Ramos (cell line): Measurements from ENCODE around the gene SCUBE1.

Experiments
- in situ Hi-C: fragments of 300-500 bp; cut with MboI; formaldehyde crosslinking; loops from one replicate; pipeline ENCODE4 v1.14.3; 2022; ENCODE audit warnings: low sequenced_read_pairs; ENCODE audit not compliant: unreplicated experiment

SCUBE1 gene

DNA sequence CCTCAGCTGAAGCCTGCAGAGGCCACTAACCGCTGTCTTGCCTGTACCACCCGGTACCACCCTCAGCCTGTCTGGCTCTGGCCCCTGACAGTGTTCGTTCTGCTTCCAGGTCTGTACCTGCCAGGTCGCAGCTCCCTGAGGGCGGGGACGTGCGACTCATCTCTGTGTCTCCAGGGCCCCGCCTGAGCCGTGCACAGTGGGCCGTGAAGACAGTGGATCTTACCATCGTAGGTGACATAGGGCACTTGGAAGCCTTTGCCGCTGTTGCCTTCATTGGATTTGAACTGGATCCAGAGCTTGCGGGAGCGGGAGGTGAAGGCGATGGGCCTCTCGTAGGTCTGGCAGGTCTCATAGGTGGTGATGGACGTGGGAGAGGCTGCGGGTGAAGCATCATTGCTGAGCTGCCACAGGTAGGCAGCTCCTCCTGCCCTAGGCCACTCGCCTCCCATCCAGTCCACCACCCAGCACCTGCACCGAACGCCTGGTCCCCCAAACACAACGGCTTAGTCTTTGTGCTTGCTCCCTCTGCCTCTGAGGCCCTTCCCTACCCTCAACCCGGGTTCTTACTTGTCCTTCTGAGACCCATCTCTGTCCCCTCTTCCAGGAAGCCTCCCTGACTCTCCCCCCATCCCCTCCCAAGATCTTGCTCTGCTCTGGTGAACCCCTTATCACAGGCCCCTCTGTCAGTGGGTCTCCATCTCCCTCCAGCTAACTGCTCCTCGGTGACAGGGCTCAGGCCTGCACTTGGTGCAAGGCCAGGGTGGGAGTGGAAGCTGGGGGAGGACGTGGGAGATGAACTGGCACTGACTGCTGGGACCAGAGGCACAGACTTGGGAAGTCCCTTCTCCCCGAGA lies 135.1 kb downstream of the SCUBE1 start:
- in situ Hi-C loops: no loop called here

DNA sequence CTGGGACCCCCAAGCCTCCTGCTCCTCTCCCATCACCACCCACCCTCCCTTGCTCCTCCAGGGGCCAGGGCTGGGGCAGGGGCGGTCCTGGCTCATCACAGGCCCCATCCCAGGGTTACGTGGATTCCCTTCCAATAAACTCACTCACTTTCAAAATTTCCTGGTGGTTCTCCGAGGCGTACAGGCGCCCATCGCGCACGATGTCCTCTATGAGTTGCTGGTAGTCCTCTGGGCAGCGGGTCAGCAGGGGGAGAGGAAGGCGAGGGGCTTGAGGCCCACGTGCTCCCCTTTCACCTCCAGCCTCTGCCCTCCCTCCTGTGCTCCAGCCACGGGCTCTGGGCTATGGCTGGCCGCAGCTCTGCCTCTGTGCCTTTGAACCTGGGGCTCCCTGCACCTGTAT lies 135.8 kb downstream of the SCUBE1 start:
- in situ Hi-C loops: no loop called here

DNA sequence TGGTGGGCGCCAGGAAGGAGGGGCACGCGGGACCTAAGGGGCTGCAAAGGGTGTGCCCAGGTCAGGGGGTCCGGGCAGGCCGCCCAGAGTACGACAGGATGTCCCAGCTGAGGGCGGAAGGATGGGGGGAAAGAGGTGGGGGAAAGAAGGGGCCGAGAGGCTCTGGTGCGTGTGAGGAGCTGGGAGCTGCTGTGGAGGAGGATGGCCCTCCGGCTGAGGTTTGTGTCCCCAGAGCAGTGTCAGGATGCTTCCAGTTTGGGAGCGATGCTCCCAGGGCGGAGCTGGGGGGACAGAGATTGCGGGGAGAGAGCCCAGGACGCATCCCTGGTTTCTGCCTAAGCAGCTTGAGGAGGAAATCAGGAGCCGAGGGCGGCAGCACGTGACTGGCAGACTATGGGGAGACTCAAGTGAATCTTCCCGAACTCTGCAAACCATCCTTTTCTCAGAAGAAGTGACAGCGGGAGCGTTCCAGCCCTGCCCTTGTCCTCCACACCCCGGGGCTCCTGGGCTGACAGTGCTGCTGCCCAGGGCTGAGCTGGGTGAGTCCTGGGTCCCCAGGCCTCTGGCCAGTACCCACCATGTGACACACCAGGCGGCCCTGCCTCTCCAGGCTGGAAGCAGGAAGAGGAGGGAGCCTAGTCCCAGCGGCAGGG lies 136.5 kb downstream of the SCUBE1 start:
- in situ Hi-C loops: no loop called here

DNA sequence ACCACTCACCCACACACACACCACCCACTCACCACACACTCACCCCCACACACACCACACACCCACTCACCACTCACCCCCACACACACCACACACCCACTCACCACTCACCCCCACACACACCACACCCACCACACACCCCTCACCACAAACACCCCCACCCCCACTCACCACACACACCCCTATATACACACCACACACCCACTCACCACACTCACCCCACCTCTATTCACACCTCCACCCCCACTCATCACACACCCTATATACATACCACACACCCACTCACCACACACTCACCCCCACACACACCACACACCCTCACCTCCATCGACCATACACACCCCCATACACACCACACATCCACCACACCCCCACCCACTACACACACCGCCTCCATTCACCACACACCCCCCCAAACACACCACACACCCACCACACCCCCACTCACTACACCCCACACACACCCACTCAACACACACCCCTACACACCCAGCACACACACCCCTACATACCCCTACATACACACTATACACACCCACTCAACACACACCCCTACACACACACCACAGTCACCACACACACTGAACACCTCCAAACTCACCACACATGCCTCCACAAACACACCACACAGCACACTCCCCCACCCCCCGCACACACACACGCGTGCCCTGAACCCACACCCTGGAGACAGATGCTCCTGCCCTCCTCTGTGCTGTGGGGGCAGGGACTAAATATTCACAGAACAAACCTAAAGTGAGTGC lies 137.2 kb downstream of the SCUBE1 start:
- in situ Hi-C loops: no loop called here

DNA sequence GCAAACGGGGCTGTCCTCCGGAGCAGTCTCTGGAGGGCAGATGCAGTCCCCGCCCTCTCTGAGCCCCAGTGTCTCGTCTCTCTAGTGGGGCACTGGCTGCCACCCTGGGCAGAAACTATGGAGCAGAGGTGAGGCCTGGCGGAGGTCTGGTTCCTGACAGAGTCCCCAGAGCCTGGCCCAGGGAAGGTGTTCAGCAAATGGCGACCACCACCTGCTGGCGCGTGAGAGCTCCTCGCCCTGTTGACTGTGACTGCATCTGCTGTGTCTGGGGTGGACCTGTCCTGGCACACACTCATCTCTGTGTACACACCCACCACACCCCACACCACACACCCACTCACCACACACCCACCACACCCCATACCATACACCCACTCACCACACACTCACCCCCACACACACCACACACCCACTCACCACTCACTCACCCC lies 137.9 kb downstream of the SCUBE1 start:
- in situ Hi-C loops: no loop called here

DNA sequence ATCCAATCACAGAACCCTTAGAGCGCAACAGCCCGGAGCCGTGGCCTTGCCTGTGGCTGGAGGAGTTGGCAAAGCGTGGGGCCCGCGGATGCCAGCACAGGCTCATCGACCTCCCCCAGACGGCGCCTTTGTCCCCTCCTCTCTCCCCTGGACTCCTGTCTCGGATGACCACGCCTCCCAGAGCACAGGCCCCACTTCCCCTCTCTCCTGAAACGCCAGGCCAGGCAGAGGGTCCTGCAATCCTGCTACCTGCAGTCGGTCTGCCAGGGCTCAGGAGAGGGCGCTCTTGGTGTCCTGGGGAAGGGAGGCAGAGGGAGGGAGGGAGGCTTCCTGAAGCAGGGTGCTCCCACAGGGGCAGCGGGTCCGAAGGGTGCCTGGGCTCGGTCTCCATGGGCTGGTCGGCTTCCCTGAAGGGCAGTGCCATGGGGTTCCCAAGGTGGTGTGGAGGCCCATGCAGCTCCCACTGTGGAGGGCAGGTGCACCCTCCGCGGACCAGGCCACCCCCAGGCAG lies 139.6 kb downstream of the SCUBE1 start:
- in situ Hi-C loops: no loop called here

DNA sequence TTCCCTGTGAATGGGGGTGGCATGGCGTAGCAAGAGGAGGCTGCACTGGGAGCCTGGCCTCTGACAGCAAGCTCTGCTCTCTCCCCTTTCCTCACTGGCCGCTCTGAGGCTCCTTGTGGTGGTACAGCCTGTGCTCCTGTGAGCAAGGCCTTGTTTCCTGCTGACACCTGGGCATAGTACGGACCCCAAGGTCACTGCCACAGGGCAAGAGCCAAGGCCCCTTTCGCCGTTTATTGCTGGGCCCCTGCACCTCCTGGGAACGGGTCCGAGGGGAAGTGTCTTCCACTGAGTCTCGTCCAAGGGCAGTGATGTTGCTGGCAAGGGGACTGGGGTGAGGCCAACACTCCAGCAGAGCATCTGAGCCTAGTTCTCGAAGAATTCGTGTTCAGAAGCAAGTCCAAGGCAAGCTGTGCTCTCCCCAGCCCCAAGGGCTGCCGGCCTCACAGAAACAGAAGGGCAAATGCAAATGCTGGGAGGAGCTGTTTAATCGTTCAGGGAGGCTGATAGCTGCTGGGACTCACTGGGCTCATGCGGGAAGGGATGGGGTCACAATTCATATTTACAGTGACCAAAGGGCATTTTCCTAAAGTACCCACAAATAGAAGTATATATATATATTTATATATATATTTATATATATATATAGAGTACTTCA lies 140.3 kb downstream of the SCUBE1 start:
- in situ Hi-C loops: no loop called here

DNA sequence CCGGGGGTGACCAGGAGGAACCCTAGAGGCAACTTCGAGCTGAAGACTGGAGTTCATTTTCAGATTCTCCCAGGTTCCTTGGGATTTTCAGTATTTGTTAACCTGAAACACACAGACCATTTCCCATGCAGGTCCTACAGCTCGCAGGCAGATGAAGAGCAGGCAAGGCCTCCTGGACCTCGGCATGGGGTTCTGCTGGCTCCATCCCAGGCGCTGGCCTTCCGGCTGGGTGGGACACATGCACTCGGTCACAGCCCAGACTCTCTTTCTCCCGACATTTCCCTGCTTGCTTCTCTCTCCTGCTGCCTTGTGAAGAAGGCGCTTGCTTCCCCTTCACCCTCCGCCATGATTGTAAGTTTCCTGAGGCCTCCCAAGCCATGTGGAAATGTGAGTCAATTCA lies 140.8 kb downstream of the SCUBE1 start:
- in situ Hi-C loops: no loop called here

DNA sequence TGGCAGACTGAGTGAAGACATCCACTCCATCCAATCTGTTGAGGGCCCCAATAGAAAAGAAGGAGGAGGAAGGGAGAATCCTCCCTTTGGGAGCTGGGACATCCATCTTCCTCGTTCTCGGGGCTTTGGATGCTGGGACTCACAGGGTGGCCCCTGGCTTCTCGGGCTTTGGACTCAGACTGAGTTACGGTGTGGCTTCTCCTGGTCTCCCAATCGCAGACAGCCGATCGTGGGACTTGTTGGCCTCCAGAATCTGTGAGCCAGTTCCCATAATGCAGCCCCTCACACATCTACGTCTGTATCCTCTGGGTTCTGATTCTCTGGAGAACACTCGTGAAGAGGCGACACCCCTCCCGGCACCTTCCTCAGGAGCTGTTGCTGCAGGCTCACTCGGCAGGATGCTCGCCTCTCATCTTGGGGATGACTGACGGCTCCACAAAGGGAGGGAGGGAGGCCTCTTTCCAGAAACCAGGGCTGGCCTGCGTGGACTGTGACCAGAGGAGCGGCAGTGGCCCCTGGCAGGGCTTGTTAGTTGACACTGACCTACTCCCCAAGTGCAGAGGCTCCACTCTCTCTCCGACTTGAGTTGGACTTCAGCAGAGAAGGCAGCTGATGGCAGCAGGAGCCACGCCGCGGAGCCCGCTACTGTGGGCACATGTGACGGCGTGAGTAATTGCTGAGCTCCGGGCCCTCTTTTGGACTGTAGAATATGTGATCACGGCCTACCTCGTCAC lies 141.5 kb downstream of the SCUBE1 start:
- in situ Hi-C loops: no loop called here

DNA sequence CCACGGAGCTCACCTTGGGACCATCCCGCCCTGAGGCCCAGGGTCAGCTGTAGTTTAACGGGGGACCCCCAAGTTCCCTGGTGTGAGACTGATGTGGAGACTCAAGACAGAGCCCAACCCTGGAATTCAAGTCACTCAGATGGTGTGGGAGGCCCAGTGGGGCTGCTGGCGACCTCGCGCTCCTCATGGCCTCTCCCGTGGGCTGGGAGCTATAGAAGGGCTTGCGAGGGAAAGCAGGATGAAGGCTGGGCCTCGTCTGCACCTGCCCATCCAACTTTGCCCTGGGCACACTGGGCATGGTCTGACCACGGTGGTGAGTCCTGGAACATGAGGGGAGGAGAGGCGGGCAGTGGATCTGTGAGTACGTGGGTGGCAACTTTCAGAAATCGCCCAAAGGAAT lies 142.6 kb downstream of the SCUBE1 start:
- in situ Hi-C loops: no loop called here

DNA sequence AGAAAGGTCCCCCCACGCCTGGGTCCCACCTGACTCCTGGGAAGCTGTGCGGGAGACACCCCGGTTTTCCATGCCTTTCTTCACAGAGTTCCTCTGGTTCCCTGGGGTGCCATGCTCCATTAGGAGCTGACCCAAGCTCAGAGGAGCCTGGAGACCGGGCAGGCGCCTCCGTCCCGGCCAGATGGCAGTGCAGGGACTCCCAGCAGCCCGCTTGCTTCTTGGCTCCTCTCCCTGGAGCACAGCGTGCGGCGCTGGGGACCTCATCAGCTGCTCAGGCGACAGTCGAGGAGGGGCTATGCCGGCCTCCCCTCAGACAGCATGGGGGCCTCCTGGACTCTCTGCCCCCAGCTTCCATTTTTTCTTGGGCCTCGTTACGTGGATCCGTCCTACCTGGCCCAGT lies 143.1 kb downstream of the SCUBE1 start:
- in situ Hi-C loops: no loop called here

DNA sequence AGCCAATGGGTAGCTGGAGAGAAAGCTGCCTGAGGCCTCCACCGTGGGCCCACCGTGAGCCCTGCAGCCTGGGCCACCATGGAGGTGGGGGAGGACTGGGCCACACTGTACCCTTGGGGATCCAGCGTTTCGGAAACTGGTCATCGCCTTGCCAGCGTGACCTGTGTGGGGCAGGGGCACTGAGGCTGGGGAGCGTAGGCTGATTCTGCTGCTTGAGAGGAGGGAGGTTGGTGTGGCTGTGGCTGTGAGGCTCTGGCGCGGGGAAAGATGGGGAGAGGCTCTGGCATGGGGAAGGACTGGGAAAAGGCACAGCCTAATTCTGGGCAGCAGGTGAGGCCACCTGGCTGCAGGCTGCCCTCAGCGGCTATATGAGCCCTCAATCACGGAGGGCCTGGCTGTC lies 143.6 kb downstream of the SCUBE1 start:
- in situ Hi-C loops: no loop called here

DNA sequence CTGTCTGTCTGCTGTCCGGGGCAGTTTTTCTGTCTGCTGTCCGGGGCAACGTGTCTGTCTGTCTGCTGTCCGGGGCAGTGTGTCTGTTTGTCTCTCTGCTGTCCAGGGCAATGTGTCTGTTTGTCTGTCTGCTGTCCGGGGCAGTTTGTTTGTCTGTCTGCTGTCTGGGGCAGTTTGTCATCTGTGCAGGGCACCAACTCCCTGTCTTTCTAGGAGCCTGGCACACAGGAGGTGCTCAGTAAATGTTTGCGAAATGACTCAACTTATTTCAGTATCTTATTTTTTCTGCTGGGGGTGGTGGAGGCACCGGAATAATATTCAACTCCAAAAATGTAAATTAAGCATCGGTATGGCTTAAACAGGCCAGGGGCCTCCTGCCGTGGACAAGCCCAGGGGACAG lies 144.2 kb downstream of the SCUBE1 start:
- in situ Hi-C loops: no loop called here

DNA sequence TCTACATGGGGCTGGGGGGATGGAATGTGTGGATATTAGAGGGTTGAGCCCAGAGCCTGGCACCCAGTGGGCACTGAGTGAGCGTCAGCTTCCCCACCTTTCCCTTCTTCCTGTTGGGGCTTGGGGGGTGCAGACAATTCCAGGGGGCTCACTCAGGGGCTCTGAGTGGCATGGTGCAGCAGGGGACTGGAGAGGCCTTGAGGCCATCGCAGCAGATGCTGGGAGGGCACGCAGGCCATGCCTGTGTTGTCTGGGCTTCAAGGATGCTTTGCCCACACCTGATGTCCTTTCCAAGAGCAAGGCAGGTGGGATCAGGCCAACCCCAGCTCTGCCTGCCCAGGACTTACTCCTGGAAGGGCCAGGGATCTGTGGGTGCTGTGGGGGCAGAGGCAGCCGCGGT lies 145.0 kb downstream of the SCUBE1 start:
- in situ Hi-C loops: no loop called here

DNA sequence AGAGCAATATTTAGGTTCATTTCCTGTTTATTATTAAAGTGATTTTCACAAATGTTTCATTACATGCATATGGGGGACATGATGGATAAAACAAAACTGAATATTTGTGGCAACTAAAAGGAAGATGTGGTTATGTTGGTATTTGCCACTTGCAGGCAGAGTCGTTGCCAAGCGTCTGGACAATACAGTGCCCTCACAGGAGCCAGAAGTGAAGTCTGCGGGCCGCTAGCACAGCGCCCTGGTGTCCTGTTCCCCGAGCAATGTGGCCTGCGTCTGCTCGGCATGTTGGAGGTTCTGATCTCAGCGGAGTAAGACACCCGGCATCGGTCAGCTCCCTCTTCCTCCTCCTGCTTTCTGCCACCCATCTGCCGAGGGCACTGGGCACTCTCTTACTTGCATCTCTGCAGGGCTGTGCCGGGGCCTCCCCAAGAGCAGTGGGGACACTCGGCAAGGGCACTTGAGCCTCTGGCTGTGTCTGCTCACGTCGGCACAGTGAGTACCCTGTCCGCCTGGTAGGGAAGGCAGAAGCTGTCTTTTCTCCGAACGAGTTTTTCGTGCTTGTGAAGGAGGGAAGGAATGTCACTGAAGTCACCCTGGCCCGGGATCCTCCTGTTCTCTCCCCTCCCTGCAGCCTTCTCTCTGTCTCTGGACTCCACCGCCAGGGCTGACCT lies 145.8 kb downstream of the SCUBE1 start:
- in situ Hi-C loops: no loop called here

DNA sequence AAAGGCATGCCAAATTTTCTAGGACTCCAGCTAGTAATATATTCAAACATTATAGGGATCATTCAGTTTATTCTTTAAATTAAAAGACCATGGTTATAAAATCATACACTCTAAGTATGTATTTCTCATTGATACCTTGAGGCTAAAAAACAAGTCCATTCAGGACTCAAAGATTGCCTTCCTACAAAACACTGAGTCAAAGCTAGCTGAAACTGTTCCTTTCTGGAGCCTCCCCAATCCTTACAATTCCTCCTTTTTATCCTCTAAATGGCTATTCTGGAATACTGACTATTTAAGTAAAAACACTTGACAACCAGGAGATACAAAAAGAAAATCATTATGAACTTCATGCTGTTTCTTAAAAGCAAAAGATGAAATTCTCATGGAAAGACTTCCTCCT lies 151.3 kb downstream of the SCUBE1 start:
- in situ Hi-C loops: no loop called here

DNA sequence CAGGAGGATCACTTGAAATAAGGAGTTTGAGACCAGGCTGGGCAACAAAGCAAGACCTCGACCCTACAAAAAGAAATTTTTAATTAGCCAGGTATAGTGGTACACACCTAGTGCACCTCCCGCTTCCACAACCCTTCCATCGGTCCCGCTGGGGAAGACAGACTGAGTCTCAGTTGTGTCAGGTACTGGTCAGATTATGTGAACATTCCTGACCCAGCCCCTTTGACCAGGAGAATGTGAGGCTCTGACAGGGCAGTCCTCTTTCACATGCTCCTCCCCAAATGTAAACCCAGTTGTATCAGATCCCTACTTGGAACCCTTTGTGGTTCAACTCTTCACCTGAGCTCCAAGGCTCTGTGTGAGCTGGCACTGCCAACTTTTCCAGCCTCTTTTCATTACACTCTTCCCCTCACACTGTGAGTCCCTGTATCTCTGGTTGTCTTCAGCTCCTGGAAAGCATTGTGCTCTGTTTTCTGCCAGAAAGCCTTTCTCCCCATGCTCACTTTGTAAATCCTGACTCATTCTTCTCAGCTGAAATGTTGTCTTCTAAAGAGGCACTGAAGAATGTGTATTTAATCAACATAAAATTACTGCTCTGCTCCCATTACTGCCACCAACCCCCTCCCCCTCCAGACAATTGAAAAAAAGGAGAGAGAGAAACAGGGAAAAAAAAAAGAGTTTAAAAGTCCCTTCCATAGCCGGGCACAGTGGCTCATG lies 154.2 kb downstream of the SCUBE1 start:
- in situ Hi-C loops: no loop called here
